HG03045 (cell line): ENCODE results near the gene ELAPOR1.

Source experiments
- ATAC-seq: cut with Tn5 transposase; IDR thresholded peaks from one replicate; pipeline ENCODE4 v1.9.1; 2021; ENCODE audit warnings: mild to moderate bottlenecking, moderate library complexity; ENCODE audit not compliant: unreplicated experiment

ELAPOR1 gene

GRCh38 chr1:109113590-109114341 lies at the start of gene ELAPOR1:
Gene ELAPOR1, plus strand, starts transcription at chr1:109114115. Its CDS starts 69 bp downstream, at chr1:109114184.
- peak; percentile 48 for ATAC-seq

- ATAC-seq, result no peak
Observed at GRCh38 chr1:109065137-109065536, 48.8 kb upstream of the ELAPOR1 start.

- no peak for ATAC-seq
Observed at GRCh38 chr1:109067883-109068282, 46.0 kb upstream of the ELAPOR1 start.

- no peak for ATAC-seq
Observed at GRCh38 chr1:109069294-109069693, 44.6 kb upstream of the ELAPOR1 start.

- ATAC-seq, result peak; percentile 99
Observed at GRCh38 chr1:109075531-109076490, 38.1 kb upstream of the ELAPOR1 start, which contains the start of gene TAF13. Gene TAF13, minus strand, starts transcription at chr1:109076003. Its CDS starts 56 bp downstream, at chr1:109075947.

GRCh38 chr1:109078317-109078716 lies 35.6 kb upstream of the ELAPOR1 start:
- ATAC-seq, result no peak

GRCh38 chr1:109079240-109079622 lies 34.7 kb upstream of the ELAPOR1 start:
- no peak for ATAC-seq

GRCh38 chr1:109080441-109081082 lies 33.4 kb upstream of the ELAPOR1 start:
- no peak for ATAC-seq

- ATAC-seq, result no peak
Observed at GRCh38 chr1:109083501-109083900, 30.4 kb upstream of the ELAPOR1 start.

GRCh38 chr1:109083923-109084322 lies 30.0 kb upstream of the ELAPOR1 start:
- ATAC-seq, result no peak

GRCh38 chr1:109084563-109085517 lies 29.1 kb upstream of the ELAPOR1 start:
- no peak for ATAC-seq

- no peak for ATAC-seq
Observed at GRCh38 chr1:109089242-109090015, 24.5 kb upstream of the ELAPOR1 start.

- ATAC-seq, result peak; percentile 91
Observed at GRCh38 chr1:109090196-109091077, 23.5 kb upstream of the ELAPOR1 start, which contains the start of gene TMEM167B. Gene TMEM167B, plus strand, starts transcription at chr1:109090764. Its CDS starts 109 bp downstream, at chr1:109090873.

GRCh38 chr1:109091078-109091838 lies 22.7 kb upstream of the ELAPOR1 start:
- peak; percentile 61 for ATAC-seq

- no peak for ATAC-seq
Observed at GRCh38 chr1:109091839-109092193, 22.1 kb upstream of the ELAPOR1 start.

GRCh38 chr1:109094377-109094803 lies 19.5 kb upstream of the ELAPOR1 start:
- no peak for ATAC-seq

- ATAC-seq, result no peak
Observed at GRCh38 chr1:109094871-109095270, 19.0 kb upstream of the ELAPOR1 start.
